Epithelial cell of proximal tubule (primary cell): Measurements from ENCODE around the gene MARK3. TPM values are rescaled to one million over a fixed set of nuclear protein-coding genes. Genes with fewer than 3 reads are reported as not detected.

Experiments
- DNase-seq: peaks from one replicate; pipeline ENCODE4 v3.0.0-alpha.2; 2011; ENCODE audit warnings: low read depth
- H3K4me3 ChIP-seq: 2 replicates; pipeline ENCODE4 v1.5.1; 2011; ENCODE audit warnings: low read depth, mild to moderate bottlenecking, low read length
- CTCF ChIP-seq: conservative IDR thresholded peaks from 2 replicates; pipeline ENCODE4 v1.5.1; 2012; ENCODE audit warnings: low read depth, mild to moderate bottlenecking, low read length
- total RNA-seq: library from RNA; depleted of rRNA; stranded (reverse); fragments of >200 nt; gene quantifications from 2 replicates; pipeline ENCODE4 v1.2.3, GENCODE V29; 2015

Gene MARK3
- total RNA-seq, 1 donor from 2014 or later, result 47.5 TPM

DNA sequence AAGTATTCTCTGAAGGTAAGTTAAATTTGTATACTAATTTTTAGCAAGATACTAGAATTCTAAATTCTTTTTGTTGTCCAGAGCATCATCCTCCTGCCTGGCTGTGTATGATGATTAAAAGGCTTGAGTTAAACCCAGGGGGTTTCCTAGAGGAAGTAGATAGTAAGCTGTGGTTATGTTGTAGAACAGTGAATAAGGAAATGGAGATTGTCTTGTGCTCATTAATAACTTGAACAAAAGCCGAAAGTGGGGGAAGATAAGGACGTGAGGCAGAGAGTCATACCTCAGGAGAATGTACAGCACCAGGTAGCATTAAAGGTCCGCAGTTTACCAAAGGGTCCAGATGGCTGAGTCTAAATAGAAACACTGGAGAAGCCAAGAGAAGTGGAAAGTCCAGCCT lies 95.4 kb downstream of the MARK3 start:
- no peak for DNase-seq
- no peak for TF ChIP-seq CTCF
- no peak overlapping the region for H3K4me3 ChIP-seq

DNA sequence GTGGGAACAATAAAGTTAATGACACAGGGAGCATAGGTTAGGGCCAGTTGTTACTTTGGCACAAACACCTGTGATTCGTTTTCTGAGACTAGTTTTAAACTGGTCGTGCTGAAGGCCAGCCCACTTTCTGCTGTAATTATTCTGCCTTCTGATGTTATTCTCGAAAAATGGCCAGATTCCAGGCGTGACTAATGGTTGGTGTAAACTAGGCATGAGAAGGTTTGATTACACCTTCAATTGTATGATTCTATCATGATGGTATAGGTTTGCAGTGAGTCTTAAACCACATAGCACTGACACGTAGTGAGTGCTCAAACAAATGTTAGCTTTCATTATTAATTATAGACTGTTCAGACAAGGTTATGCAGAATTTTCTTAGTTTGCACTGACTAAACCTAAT lies 98.4 kb downstream of the MARK3 start:
- no peak for DNase-seq
- H3K4me3 ChIP-seq, result no peak overlapping the region
- TF ChIP-seq CTCF, result no peak

DNA sequence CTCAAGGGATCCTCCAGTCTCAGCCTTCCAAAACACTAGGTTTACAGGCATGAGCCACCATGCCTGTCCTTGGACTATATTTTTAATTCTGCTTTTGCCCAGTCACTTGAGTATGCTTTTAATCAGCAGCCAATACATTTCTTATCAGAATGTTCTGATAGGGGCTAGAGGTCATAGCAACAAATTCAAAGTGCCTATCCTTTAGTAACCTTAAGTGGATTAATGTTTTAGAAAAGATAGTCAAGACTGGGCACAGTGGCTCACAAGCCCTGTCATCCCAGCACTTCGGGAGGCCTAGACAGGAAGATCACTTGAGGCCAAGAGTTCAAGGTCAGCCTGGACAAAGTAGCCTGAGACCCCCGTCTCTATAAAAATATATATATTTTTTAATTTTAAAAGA lies 100.3 kb downstream of the MARK3 start:
- no peak for TF ChIP-seq CTCF
- no peak overlapping the region for H3K4me3 ChIP-seq
- no peak for DNase-seq

GRCh38 chr14:103488071-103488470 lies 102.9 kb downstream of the MARK3 start:
- TF ChIP-seq CTCF, result no peak
- no peak for DNase-seq
- no peak overlapping the region for H3K4me3 ChIP-seq

GRCh38 chr14:103488960-103489359 lies 103.7 kb downstream of the MARK3 start:
- H3K4me3 ChIP-seq, result no peak overlapping the region
- no peak for TF ChIP-seq CTCF
- no peak for DNase-seq

DNA sequence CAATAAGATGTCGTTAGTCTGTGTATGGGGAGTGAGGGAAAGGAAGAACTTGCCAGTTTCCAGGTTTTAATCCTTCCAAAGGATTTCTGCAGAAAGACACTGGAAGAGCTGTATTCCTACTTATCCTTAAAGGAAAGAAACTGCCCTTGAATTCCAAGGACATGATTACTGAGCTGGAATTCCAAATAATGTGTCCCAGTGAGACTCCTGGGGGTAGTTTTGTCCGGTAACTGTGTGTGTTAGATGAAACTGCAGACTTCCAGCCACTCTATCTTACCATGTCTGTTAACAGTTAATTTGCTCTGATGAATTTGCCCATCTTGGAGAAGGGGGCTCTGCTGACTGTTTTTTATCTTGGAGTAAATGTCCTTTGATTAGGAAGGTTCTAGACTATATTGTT lies 104.4 kb downstream of the MARK3 start:
- DNase-seq, result no peak
- H3K4me3 ChIP-seq, result no peak overlapping the region
- TF ChIP-seq CTCF, result no peak

DNA sequence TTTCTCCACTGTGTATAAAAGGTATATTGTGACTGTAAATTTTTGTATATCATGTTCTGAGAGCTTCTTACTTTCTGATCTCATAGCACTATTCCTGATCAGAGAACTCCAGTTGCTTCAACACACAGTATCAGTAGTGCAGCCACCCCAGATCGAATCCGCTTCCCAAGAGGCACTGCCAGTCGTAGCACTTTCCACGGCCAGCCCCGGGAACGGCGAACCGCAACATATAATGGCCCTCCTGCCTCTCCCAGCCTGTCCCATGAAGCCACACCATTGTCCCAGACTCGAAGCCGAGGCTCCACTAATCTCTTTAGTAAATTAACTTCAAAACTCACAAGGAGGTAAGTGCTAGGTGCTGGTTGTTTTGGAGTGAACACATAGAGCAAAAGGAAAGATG lies 106.5 kb downstream of the MARK3 start:
- no peak for TF ChIP-seq CTCF
- no peak for DNase-seq
- no peak overlapping the region for H3K4me3 ChIP-seq
